ENCODE data around the gene LPCAT2. TPM values are rescaled to one million over a fixed set of nuclear protein-coding genes. Genes with fewer than 3 reads are reported as not detected.

Gene LPCAT2
- total RNA-seq, 1 donor from 2014 or later: 1.8 TPM

DNA sequence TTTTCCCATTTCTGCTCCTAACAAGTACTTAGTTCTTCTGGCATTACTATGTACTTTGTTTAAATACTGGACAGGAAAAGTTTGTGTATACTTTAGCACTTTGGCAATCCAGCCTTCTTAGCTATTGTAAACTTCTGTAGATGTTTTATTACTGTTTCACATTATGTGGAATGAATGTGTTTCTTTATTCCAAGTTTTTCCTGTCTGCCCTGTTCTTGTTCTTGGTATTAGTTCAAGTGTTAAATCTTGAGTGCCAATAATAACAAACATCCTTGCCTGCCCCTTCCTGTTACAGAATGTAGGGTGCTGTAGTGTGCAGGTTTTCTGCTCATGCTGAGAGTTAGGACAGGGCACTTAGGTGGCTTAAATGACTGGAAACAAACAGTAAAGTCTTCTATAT is 50.4 kb downstream of the LPCAT2 start:
- H3K4me1 Mint-ChIP-seq (ENCODE audit: low read depth, unreplicated experiment): no peaks in the 10 kb centered on the region

DNA sequence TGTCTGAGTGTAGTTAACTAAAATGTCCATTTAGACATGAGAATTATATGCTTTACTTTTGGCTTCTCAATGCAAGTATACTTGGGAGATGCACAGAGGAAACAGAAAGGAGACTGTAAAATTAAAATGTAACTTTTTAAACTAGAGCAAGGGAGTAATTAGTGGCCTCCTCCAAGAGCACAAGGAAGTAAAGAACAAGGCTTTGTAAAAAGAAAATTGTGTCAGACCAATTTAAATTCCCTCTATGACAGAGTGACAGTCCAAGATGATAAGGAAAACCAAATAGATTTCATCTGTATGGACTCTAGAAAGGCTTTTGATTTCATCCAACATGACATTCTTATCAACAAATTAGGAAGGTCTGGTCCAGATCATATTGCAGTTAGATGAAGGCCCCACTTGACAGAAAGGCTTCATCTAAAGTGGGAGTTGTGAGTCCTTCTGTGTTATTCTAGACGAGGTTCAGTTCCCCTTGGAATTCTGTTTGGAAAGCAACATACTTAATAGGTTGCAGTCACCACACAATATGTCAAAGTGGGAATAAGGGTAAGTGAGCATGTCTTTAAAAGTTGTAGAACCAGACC is 51.2 kb downstream of the LPCAT2 start:
- DNase-seq: no peak
- no peaks in the 10 kb centered on the region for H3K36me3 Mint-ChIP-seq (ENCODE audit: unreplicated experiment)
- TF ChIP-seq, protein P1, sequence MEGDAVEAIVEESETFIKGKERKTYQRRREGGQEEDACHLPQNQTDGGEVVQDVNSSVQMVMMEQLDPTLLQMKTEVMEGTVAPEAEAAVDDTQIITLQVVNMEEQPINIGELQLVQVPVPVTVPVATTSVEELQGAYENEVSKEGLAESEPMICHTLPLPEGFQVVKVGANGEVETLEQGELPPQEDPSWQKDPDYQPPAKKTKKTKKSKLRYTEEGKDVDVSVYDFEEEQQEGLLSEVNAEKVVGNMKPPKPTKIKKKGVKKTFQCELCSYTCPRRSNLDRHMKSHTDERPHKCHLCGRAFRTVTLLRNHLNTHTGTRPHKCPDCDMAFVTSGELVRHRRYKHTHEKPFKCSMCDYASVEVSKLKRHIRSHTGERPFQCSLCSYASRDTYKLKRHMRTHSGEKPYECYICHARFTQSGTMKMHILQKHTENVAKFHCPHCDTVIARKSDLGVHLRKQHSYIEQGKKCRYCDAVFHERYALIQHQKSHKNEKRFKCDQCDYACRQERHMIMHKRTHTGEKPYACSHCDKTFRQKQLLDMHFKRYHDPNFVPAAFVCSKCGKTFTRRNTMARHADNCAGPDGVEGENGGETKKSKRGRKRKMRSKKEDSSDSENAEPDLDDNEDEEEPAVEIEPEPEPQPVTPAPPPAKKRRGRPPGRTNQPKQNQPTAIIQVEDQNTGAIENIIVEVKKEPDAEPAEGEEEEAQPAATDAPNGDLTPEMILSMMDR (IDR thresholded peaks at IDR 0.05; ENCODE audit: partially characterized antibody, unreplicated experiment): no peak
- no peaks in the 10 kb centered on the region for H3K27me3 Mint-ChIP-seq (ENCODE audit: unreplicated experiment)
- no peak overlapping the region for H3K4me3 Mint-ChIP-seq (ENCODE audit: unreplicated experiment)
- no peaks in the 10 kb centered on the region for H3K4me1 Mint-ChIP-seq (ENCODE audit: low read depth, unreplicated experiment)
- no peak overlapping the region for H3K27ac Mint-ChIP-seq (ENCODE audit: unreplicated experiment)
- H3K9me3 Mint-ChIP-seq (ENCODE audit: unreplicated experiment): no peaks in the 10 kb centered on the region

More for the DNA sequence above, 50.4 kb downstream of the LPCAT2 start:
- H3K36me3 Mint-ChIP-seq (ENCODE audit: unreplicated experiment): no peaks in the 10 kb centered on the region
- H3K9me3 Mint-ChIP-seq (ENCODE audit: unreplicated experiment): peaks cover 2% of the 10 kb centered on the region
- no peak for DNase-seq
- no peak overlapping the region for H3K4me3 Mint-ChIP-seq (ENCODE audit: unreplicated experiment)
- no peak overlapping the region for H3K27ac Mint-ChIP-seq (ENCODE audit: unreplicated experiment)
- H3K27me3 Mint-ChIP-seq (ENCODE audit: unreplicated experiment): no peaks in the 10 kb centered on the region
- TF ChIP-seq, protein P1 (IDR thresholded peaks at IDR 0.05; ENCODE audit: partially characterized antibody, unreplicated experiment): no peak

DNA sequence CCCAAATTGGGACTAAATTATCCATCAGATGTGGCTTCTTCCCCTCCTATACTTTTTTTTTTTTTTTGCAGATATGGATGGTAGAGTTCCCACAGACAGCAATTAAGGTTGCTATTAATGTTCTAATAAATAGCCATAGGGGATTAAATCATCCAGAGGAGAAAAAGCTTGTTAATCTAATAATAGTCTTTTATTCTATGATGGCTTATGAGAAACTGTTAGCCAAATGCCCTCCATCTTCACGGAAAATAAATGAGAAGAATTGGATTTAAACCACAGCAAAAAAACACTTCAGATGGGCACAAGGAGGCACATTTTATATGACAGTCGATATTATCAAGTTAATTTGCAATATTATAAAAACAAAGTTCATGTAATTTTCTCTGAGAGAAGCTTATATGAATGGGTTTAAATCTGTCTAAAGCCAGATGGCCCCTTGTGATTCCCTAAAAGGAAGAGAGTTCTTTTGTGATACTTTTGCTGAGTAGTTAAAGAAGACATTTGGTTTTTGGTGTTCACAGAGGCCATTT is 52.5 kb downstream of the LPCAT2 start:
- H3K4me1 Mint-ChIP-seq (ENCODE audit: low read depth, unreplicated experiment): no peaks in the 10 kb centered on the region
- no peaks in the 10 kb centered on the region for H3K27me3 Mint-ChIP-seq (ENCODE audit: unreplicated experiment)
- TF ChIP-seq, protein P1 (IDR thresholded peaks at IDR 0.05; ENCODE audit: partially characterized antibody, unreplicated experiment): no peak
- H3K36me3 Mint-ChIP-seq (ENCODE audit: unreplicated experiment): no peaks in the 10 kb centered on the region
- DNase-seq: no peak
- no peak overlapping the region for H3K27ac Mint-ChIP-seq (ENCODE audit: unreplicated experiment)
- H3K4me3 Mint-ChIP-seq (ENCODE audit: unreplicated experiment): no peak overlapping the region
- H3K9me3 Mint-ChIP-seq (ENCODE audit: unreplicated experiment): no peaks in the 10 kb centered on the region

DNA sequence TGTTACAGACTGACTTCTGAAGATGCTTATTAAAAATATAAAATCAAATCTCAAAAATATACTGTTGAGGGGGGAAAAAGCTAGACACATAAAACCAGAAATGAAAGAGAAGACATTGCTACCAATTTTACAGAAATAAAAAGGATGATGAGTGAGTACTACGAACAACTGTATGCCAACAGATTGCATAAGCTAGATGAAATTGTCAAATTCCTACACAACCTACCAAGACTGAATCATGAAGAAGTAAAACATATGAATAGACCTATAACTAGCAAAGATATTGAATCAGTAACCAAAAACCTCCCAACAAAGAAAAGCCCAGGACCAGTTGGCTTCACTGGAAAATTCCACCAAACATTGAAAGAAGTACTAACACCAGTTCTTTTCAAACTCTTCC is 54.1 kb downstream of the LPCAT2 start:
- no peaks in the 10 kb centered on the region for H3K9me3 Mint-ChIP-seq (ENCODE audit: unreplicated experiment)
- no peak overlapping the region for H3K27ac Mint-ChIP-seq (ENCODE audit: unreplicated experiment)
- peaks cover 3% of the 10 kb centered on the region for H3K4me1 Mint-ChIP-seq (ENCODE audit: low read depth, unreplicated experiment)
- no peaks in the 10 kb centered on the region for H3K36me3 Mint-ChIP-seq (ENCODE audit: unreplicated experiment)
- no peak overlapping the region for H3K4me3 Mint-ChIP-seq (ENCODE audit: unreplicated experiment)
- no peak for DNase-seq
- peaks cover 2% of the 10 kb centered on the region for H3K27me3 Mint-ChIP-seq (ENCODE audit: unreplicated experiment)
- TF ChIP-seq, protein P1 (IDR thresholded peaks at IDR 0.05; ENCODE audit: partially characterized antibody, unreplicated experiment): no peak

DNA sequence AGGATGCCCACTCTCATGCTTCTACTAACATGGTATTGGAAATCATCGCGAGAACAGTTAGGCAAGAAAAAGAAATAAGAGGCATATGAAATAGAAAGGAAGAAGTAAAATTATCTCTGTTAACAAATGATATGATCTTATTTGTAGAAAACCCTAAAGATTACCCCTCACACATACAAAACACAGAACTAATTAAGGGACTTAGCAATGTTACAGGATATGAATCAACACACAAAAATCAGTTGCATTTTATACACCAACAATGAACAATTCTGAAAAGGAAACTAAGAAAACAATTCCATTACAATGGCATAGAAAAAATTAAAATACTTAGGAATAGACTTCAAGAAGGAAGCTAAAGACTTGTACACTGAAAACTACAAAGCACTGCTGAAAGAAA is 54.9 kb downstream of the LPCAT2 start:
- no peak for DNase-seq
- Mint-ChIP-seq H3K9me3 (ENCODE audit: unreplicated experiment) (no peaks in the 10 kb centered on the region), H3K36me3 (ENCODE audit: unreplicated experiment) (no peaks in the 10 kb centered on the region), H3K27me3 (ENCODE audit: unreplicated experiment) (peaks cover 2% of the 10 kb centered on the region), H3K4me1 (ENCODE audit: low read depth, unreplicated experiment) (peaks cover 6% of the 10 kb centered on the region), H3K27ac (ENCODE audit: unreplicated experiment) (no peak overlapping the region), H3K4me3 (ENCODE audit: unreplicated experiment) (no peak overlapping the region)
- TF ChIP-seq, protein P1 (IDR thresholded peaks at IDR 0.05; ENCODE audit: partially characterized antibody, unreplicated experiment): no peak
